RWPE1 (cell line): ENCODE results near the gene IMPA2.
"Not testable (repeated sequence)": the region's sequence is repeated elsewhere in the genome, so short reads cannot be mapped to it uniquely, and the experiment has no call there.

Experiments used
- CTCF ChIA-PET: fragments of 350-600 bp; sonication (Branson Sonifier 250); formaldehyde crosslinking; extraction: SDS; loops from one replicate; lab custom pipeline; 2021; lab: Yijun Ruan, JAX
- POLR2A ChIA-PET: fragments of 400-600 bp; formaldehyde crosslinking; extraction: SDS; loops from one replicate; lab custom pipeline; 2020; ENCODE audit warnings: antibody characterized with exemption; ENCODE audit not compliant: low non-redundant PET; lab: Yijun Ruan, JAX
- DNase-seq: peaks from one replicate; pipeline ENCODE4 v3.0.0; 2012; ENCODE audit warnings: low spot score
- H3K27ac ChIP-seq: fragments of 450-650 bp; 2 replicates; pipeline ENCODE4 v1.5.1; 2017
- CTCF ChIP-seq: fragments of 450-650 bp; conservative IDR thresholded peaks from 2 replicates; pipeline ENCODE4 v1.5.1; 2017; ENCODE audit warnings: low read depth, mild to moderate bottlenecking

Gene IMPA2

GRCh38 chr18:12076424-12077140 lies 95.3 kb downstream of the IMPA2 start:
- POLR2A ChIA-PET, result no interaction called here
- no peak overlapping the region for H3K27ac ChIP-seq
- TF ChIP-seq CTCF, result no peak
- peak; percentile 18 for DNase-seq
- CTCF ChIA-PET, result no interaction called here

- DNase-seq, POLR2A ChIA-PET, H3K27ac ChIP-seq, CTCF ChIA-PET: not testable (repeated sequence)
Observed at GRCh38 chr18:12077994-12078393, 96.7 kb downstream of the IMPA2 start.

GRCh38 chr18:12079491-12080237 lies 98.4 kb downstream of the IMPA2 start:
- CTCF ChIA-PET, result no interaction called here
- no peak for DNase-seq
- TF ChIP-seq CTCF, result no peak
- POLR2A ChIA-PET, result no interaction called here
- H3K27ac ChIP-seq, result no peak overlapping the region
